Measurements from ENCODE around the gene RAVER2.
"Not testable (repeated sequence)": the region's sequence is repeated elsewhere in the genome, so short reads cannot be mapped to it uniquely, and the experiment has no call there.

The RAVER2 gene

DNA sequence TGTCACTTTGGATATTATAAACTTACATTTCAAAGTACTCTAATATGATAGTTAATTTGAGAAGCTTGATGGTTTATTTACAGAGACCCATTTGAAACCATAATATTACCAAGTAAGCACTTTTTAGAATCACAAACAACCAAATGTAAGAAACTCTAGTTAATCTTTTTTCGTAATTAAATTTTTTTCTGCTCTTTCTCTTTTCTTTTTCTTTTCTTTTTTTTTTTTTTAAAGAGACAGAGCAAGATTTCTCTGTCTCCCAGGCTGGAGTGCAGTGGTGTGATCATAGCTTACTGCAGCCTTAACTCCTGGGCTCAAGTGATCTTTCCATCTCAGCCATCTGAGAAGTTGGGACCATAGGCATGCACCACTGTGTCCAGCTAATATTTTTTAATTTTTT is 5.2 kb downstream of the RAVER2 start:
- no peak for DNase-seq

- DNase-seq, result peak; percentile 44
These were observed 6.0 kb downstream of the RAVER2 start for GRCh38 chr1:64750875-64751274.

DNA sequence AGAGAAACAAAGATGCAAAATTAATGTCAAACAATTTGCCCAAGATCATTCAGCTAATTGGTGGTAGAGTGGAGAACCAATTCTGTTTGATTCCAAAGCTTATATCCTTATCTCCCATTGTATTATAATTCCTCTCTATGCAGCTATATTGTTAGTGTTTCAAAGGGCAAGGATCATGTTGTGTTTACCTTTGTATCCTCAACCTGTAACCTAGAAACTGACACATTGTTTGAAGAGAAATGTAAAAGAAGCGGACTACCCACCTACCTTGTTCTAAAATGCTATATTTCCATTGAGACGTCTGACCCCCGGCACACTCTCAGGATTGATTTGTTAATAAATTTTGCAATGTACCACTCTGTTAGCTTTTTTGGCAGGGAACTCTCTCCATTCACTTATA is 9.3 kb downstream of the RAVER2 start:
- no peak for DNase-seq

DNA sequence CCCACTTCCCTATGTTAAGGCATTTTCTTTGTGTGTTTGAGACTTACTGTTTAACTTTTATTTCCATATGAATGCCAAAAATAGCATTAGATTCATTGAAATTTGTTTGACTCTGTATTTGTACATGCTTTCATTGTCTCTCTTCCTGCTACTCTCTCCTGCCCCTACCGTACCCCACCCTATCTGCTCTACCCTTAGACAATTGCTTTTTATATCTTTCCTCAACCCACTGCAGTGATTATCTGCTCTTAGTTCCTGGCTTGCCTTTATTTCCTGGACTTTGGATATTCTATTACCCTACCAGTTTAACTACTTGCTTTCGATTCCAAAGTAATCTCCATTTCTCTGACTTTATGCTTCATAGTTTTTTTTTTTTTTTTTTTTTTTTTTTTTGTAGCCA is 10.5 kb downstream of the RAVER2 start:
- DNase-seq, result no peak

DNA sequence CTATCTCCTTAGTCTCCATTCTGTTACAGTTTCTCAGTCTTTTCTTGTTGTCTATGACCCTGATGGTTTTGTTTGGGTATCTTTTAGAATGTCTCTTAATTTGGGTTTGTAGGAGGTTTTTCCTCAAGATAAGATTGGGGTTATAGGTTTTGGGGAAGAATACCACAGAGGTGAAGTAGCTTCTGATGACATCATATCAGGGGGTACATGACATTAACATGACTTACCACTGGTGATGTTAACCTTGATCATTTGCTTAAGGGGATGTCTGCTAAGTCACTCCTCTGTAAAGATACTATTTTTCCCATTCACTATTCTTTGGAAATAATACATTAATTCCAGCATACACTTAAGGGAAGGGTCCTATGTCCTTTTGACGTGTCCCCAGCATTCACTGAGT is 11.9 kb downstream of the RAVER2 start:
- no peak for DNase-seq

DNA sequence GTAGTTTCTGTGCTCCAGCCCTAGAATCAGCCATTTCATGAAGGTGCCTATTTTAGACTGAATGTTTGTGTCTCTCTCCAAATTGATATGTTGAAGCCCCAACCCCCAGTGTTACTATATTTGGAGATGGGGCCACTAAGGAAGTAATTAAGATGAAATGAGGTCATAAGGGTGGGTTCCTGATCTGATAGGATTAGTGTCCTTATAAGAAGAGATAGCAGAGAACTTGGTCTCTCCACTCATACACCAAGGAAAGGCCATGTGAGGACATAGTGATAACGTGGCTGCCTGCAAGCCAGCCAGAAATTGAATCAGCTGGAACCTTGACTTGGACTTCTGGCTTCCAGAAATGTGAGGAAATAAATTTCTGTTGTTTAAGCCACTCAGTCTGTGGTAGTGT is 12.3 kb downstream of the RAVER2 start:
- no peak for DNase-seq

DNA sequence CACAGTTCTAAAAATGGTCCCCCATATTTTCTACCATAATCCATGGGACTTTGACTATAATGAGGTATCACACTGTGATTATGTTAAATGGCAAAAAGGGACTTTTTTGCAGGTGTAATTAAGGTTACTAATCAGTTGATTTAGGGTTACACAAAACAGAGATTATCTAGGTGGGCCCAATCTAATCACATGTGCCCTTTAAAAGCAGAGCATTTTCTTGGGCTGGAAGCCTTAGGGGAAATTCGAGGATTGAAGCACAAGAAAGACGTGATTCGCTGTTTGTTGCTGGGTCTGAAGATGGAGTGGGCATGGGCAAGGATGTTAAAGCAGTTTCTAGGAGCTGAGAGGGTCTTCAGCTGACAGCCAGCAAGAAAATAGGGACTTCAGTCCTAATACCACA is 13.4 kb downstream of the RAVER2 start:
- DNase-seq, result no peak

DNA sequence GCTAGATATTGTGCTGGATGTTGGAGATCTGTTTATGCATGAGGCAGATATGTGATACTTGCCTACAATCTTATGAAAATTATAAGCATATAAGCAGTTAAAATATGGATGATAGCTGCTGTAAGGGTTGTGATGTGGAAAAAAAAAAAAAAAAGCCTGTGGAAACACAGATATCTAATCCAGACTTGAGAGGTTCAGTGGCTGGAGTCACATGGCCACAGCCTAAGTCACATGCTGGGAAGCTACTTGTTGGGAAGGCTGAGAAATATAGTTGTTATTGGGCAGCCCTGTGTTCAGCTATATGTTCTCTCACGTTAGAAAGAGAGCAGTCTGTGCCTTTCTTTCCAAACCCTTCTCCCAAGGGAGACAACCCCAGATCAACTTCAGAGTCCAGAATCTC is 15.1 kb downstream of the RAVER2 start:
- DNase-seq, result no peak

GRCh38 chr1:64765012-64765411 is 20.1 kb downstream of the RAVER2 start:
- no peak for DNase-seq

GRCh38 chr1:64765826-64766225 is 21.0 kb downstream of the RAVER2 start:
- no peak for DNase-seq

DNA sequence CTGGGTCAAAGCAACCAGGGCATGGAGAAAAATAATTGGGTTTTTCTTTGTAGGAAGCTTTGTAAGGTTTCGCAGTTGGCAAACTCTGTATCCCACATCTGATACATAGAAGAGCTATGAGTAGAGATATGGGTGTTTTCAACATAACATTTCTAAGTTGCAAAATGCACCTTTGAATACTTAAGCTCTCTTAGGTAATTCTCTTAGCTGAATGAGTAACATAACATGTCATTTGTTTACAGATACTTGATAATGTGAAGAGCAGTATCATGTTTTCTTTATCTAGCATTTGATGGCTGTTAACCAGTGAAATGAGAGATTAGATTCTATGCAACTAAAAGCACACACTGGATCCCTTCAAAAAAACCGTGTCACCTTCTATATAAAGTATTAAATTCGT is 21.6 kb downstream of the RAVER2 start:
- DNase-seq, result no peak

- DNase-seq, result no peak
These were observed 24.6 kb downstream of the RAVER2 start for GRCh38 chr1:64769482-64769881.

- no peak for DNase-seq
These were observed 25.1 kb downstream of the RAVER2 start for GRCh38 chr1:64769971-64770370.

- DNase-seq, result not testable (repeated sequence)
These were observed 28.4 kb downstream of the RAVER2 start for GRCh38 chr1:64773306-64773705.

DNA sequence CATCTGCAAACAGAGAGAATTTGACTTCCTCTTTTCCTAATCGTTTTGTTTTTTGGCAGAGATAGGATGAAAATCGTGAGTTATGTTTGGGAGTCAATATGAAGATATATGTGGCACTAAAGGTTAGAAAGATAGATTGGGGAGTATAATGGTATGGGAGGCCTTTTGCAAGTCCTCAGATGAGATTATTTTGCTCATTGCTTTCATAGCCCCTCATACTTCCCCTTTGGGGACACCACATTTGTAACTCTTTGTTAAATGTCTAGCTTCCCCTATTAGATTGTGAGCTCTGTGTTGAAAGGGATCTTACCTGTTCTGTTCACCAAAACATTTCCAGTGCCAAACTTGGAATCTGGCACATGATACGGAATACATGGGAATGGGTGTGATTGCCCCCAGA is 30.2 kb downstream of the RAVER2 start:
- no peak for DNase-seq

GRCh38 chr1:64782044-64782443 is 37.2 kb downstream of the RAVER2 start:
- not testable (repeated sequence) for DNase-seq

- DNase-seq, result not testable (repeated sequence)
These were observed 38.0 kb downstream of the RAVER2 start for GRCh38 chr1:64782848-64783247.

GRCh38 chr1:64790832-64791487 is 46.1 kb downstream of the RAVER2 start:
- DNase-seq, result no peak

- DNase-seq, result no peak
These were observed 54.0 kb downstream of the RAVER2 start for GRCh38 chr1:64798872-64799271.

DNA sequence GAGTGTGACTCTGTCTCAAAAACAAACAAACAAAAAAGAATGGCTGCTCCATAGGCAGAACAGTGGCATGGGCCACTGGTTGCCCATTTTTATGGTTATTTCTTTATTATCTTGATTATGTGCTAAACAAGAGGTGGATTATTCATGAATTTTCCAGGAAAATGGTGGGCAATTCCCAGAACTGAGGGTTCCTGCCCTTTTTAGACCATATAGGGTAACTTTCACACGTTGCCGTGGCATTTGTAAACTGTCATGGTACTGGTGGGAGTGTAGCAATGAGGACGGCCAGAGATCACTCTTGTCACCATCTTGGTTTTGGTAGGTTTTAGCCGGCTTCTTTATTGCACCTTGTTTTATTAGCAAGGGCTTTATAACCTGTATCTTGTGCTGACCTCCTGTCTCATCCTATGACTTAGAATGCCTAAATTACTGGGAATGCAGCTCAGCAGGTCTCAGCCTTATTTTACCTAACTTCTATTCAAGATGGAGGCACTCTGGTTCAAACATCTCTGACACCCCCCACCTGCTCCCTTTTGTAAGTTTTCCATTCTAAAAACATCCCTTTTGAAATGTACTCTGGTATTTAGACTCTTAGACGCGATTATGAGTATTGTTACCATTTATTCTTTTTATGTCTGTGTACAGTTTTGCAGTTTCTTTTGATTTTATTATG is 57.1 kb downstream of the RAVER2 start:
- DNase-seq, result no peak

DNA sequence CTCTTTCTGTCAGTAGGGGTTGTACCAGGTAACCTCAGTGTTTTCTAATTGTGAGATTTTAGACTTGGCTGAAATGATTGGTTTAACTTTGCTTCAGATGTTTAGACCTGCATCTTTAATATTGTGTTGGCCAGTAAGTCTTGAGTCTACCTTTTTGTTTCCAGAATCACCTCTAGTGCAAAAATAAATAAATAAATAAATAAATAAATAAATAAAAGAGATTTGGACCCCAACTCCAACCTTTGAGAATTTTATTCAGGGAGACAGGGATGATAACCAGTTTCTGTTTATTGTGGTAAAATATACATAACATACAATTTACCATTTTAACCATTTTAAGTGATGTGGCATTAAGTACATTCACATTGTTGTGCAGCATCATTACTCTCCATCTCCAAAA is 64.4 kb downstream of the RAVER2 start:
- DNase-seq, result no peak

DNA sequence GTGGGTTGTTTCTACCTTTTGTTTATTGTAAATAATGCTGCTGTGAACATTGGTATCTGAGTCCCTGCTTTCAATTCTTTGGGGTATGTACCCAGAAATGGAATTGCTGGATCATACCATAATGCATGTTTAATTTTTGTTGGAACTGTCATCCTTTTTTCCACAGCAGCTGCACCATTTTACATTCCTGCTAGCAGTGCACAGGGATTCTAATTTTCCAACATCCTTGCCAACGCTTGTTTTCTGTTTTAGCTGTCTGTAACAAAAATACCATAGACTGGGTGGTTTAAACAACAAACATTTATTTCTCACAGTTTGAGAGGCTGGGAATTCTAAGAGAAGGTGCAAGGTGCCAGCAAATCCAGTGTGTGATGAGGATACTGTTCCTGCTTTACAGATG is 65.1 kb downstream of the RAVER2 start:
- no peak for DNase-seq

DNA sequence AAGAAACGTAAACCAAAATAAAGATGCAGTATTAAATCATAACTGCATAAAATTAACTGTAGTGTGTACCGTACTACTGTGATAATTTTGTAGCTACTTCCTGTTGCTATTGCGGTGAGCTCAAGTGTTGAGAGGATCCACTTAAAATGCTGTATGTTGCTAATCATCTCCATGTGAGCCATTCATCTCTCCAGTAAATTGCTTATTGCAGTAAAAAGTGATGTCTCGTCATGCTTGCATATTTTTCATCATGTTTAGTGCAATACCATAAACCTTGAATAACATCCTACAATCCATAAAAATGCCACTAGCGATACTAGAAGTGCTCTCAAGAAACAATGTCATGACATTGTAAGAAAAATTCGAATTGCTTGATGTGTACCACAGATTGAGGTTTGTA is 66.3 kb downstream of the RAVER2 start:
- DNase-seq, result peak; percentile 37

GRCh38 chr1:64814427-64814826 is 69.6 kb downstream of the RAVER2 start:
- no peak for DNase-seq

GRCh38 chr1:64817364-64817763 is 72.5 kb downstream of the RAVER2 start:
- DNase-seq, result not testable (repeated sequence)

Data from fibroblast of skin of right biceps (primary cell).